Type B pancreatic cell (in vitro differentiated cells): Measurements from ENCODE around the gene LRRFIP1. TPM values are rescaled to one million over a fixed set of nuclear protein-coding genes. Genes with fewer than 3 reads are reported as not detected.

Experiments used
- DNase-seq: peaks from one replicate; pipeline ENCODE4 v3.0.0; 2021; ENCODE audit warnings: mixed read lengths; ENCODE audit not compliant: unreplicated experiment; ENCODE audit errors: extremely low spot score
- H3K27ac Mint-ChIP-seq: 2 replicates; pipeline ENCODE4 v1.8.0; 2021; ENCODE audit warnings: mild to moderate bottlenecking, mixed read lengths
- H3K27me3 Mint-ChIP-seq: 2 replicates; pipeline ENCODE4 v1.8.0; 2021; ENCODE audit warnings: mixed read lengths
- H3K36me3 Mint-ChIP-seq: 2 replicates; pipeline ENCODE4 v1.8.0; 2021; ENCODE audit warnings: mixed read lengths
- H3K4me1 Mint-ChIP-seq: one replicate; pipeline ENCODE4 v1.8.0; 2021; ENCODE audit warnings: mixed read lengths; ENCODE audit not compliant: unreplicated experiment
- H3K4me3 Mint-ChIP-seq: 2 replicates; pipeline ENCODE4 v1.8.0; 2021; ENCODE audit warnings: mild to moderate bottlenecking, mixed read lengths
- H3K9me3 Mint-ChIP-seq: 2 replicates; pipeline ENCODE4 v1.8.0; 2021; ENCODE audit warnings: mixed read lengths
- CTCF ChIP-seq: fragments of 200-600 bp; sonication (generic); conservative IDR thresholded peaks from 2 replicates; pipeline ENCODE4 v1.5.0; 2021; ENCODE audit warnings: antibody characterized with exemption, mild to moderate bottlenecking
- total RNA-seq: library from RNA; stranded (reverse); gene quantifications from 2 replicates; pipeline ENCODE4 v1.2.1, GENCODE V29; 2021; ENCODE audit warnings: low replicate concordance

The LRRFIP1 gene
- total RNA-seq, 1 donor from 2014 or later: 53.8 TPM

- Mint-ChIP-seq H3K4me1 (peaks cover 36% of the 10 kb centered on the region), H3K36me3 (peaks cover 13% of the 10 kb centered on the region), H3K4me3 (peak overlapping the region; percentile 43), H3K27ac (peak overlapping the region; percentile 80), H3K27me3 (no peaks in the 10 kb centered on the region), H3K9me3 (no peaks in the 10 kb centered on the region)
- peak; percentile 97 for TF ChIP-seq CTCF
- DNase-seq: peak; percentile 85
Measured at GRCh38 chr2:237744613-237745249, 117.3 kb downstream of the LRRFIP1 start.

DNA sequence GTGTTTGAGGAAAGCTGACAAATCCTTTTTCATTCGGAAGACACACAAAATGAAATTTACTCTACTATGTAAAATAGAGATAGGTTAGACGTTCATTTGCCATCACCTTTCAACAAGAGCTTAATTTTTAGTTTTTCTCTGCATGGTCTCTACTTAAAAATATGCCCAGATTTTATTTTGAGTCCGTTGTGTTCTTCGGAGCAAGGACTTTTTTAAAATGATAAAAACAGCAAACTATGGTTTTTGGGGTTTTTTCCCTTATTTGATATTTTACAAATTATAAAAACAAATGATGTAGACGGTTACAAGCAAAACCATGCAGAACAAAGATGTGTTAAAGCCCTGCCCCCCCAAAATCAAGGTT, 117.8 kb downstream of the LRRFIP1 start:
- H3K4me1 Mint-ChIP-seq: peaks cover 34% of the 10 kb centered on the region
- H3K9me3 Mint-ChIP-seq: no peaks in the 10 kb centered on the region
- no peak for DNase-seq
- peaks cover 15% of the 10 kb centered on the region for H3K36me3 Mint-ChIP-seq
- TF ChIP-seq CTCF: peak; percentile 39
- no peak overlapping the region for H3K4me3 Mint-ChIP-seq
- H3K27me3 Mint-ChIP-seq: no peaks in the 10 kb centered on the region
- peak overlapping the region; percentile 80 for H3K27ac Mint-ChIP-seq

- no peaks in the 10 kb centered on the region for H3K9me3 Mint-ChIP-seq
- H3K4me3 Mint-ChIP-seq: no peak overlapping the region
- no peak for TF ChIP-seq CTCF
- H3K4me1 Mint-ChIP-seq: peaks cover 23% of the 10 kb centered on the region
- peaks cover 12% of the 10 kb centered on the region for H3K36me3 Mint-ChIP-seq
- H3K27me3 Mint-ChIP-seq: no peaks in the 10 kb centered on the region
- DNase-seq: no peak
- no peak overlapping the region for H3K27ac Mint-ChIP-seq
Measured at GRCh38 chr2:237746302-237747080, 119.1 kb downstream of the LRRFIP1 start.

- H3K27me3 Mint-ChIP-seq: no peaks in the 10 kb centered on the region
- no peaks in the 10 kb centered on the region for H3K9me3 Mint-ChIP-seq
- peaks cover 14% of the 10 kb centered on the region for H3K36me3 Mint-ChIP-seq
- no peak overlapping the region for H3K27ac Mint-ChIP-seq
- TF ChIP-seq CTCF: no peak
- DNase-seq: no peak
- peaks cover 23% of the 10 kb centered on the region for H3K4me1 Mint-ChIP-seq
- H3K4me3 Mint-ChIP-seq: no peak overlapping the region
Measured at GRCh38 chr2:237747189-237747588, 119.8 kb downstream of the LRRFIP1 start.

GRCh38 chr2:237749002-237749401, 121.6 kb downstream of the LRRFIP1 start:
- Mint-ChIP-seq H3K27ac (no peak overlapping the region), H3K27me3 (no peaks in the 10 kb centered on the region), H3K36me3 (peaks cover 23% of the 10 kb centered on the region), H3K4me1 (peaks cover 8% of the 10 kb centered on the region), H3K9me3 (no peaks in the 10 kb centered on the region), H3K4me3 (no peak overlapping the region)
- DNase-seq: no peak
- TF ChIP-seq CTCF: no peak
